ENCODE data around the gene MMP20. TPM values are rescaled to one million over a fixed set of nuclear protein-coding genes. Genes with fewer than 3 reads are reported as not detected.

The MMP20 gene
- total and polyA plus RNA-seq, 2 donors (not counting 1 experiment from before 2014, with no cell fraction given) = not detected

- no CpG with 5 or more reads among the region's 1 CpG for WGBS (ENCODE audit: insufficient coverage)
- Histone ChIP-seq H3K27me3 (replicated peaks in 1 of 4; ENCODE audit: control extremely low read depth in 1 of 4, control insufficient read depth in 3 of 4, insufficient read depth in 4 of 4, low read length in 3 of 4) (no peaks in the 10 kb centered on the region), H3K4me2 (replicated peaks; ENCODE audit: low read depth, low read length, poor library complexity, severe bottlenecking) (no peak overlapping the region), H3K79me2 (ENCODE audit: control insufficient read depth, insufficient read depth, low read length) (no peaks in the 10 kb centered on the region), H3K9ac (ENCODE audit: low read length) (no peak overlapping the region), H3K9me3 (ENCODE audit: control extremely low read depth in 1 of 3, control insufficient read depth in 2 of 3, insufficient read depth in 1 of 3, low read length in 2 of 3) (no peaks in the 10 kb centered on the region), H2AFZ (ENCODE audit: insufficient read depth, low read depth, low read length, poor library complexity, severe bottlenecking) (no peak overlapping the region), H3K4me3 (ENCODE audit: control extremely low read depth in 1 of 5, extremely low read depth in 1 of 5, insufficient read depth in 1 of 5, low read depth in 2 of 5, low read length in 4 of 5) (no peak overlapping the region), H3K36me3 (replicated peaks in 1 of 2; ENCODE audit: control extremely low read depth in 1 of 2, control insufficient read depth in 1 of 2, extremely low read depth in 1 of 2, insufficient read depth in 2 of 2, low read length in 1 of 2) (no peaks in the 10 kb centered on the region), H4K20me1 (ENCODE audit: control insufficient read depth, insufficient read depth, low read length, poor library complexity, severe bottlenecking) (no peaks in the 10 kb centered on the region), H3K27ac (ENCODE audit: low read length in 2 of 2) (no peak overlapping the region), H3K4me1 (ENCODE audit: control insufficient read depth in 2 of 2, insufficient read depth in 2 of 2, low read length in 2 of 2) (peaks cover 9 to 10% of the 10 kb centered on the region in 2 donors)
- intact Hi-C loops (cut with micrococcal nuclease) = no loop called here
- peaks cover 18% of the 10 kb centered on the region for H3K4me1 Mint-ChIP-seq
- ATAC-seq (ENCODE audit: low read depth) = no peak
- POLR2A ChIA-PET = no interaction called here
- DNase-seq = no peak
- no peak overlapping the region for H3K27ac Mint-ChIP-seq
- CTCF ChIA-PET = interaction anchor here (1.6 kb wide), 1 partner anchor 86 kb away, joined by 6 read pairs; no protein-coding TSS in a partner anchor
- no peaks in the 10 kb centered on the region for H3K9me3 Mint-ChIP-seq (ENCODE audit: insufficient read depth)
- TF ChIP-seq EZH2 (IDR thresholded peaks at IDR 0.05; ENCODE audit: borderline replicate concordance, insufficient read depth, low read depth, low read length, poor library complexity, severe bottlenecking) (no peak), CTCF (IDR thresholded peaks at IDR 0.05) (no peak)
- H3K4me3 Mint-ChIP-seq = no peak overlapping the region
- no peaks in the 10 kb centered on the region for H3K27me3 Mint-ChIP-seq
Measured at GRCh38 chr11:102527041-102527440, 98.1 kb downstream of the MMP20 start.

Other genes with a start within 250 kb of the MMP20 start
- gene TMEM123, start 172.6 kb downstream of the MMP20 start, total RNA-seq = 386 and 422 TPM in 2 replicates
- gene TMEM123, start 172.6 kb downstream of the MMP20 start, polyA plus RNA-seq = 36.7 and 58.4 TPM in 2 replicates
- not detected in 2 replicates for gene MMP7, start 94.6 kb downstream of the MMP20 start, total RNA-seq
- gene MMP7, start 94.6 kb downstream of the MMP20 start, polyA plus RNA-seq = not detected in 2 replicates
- not detected in 2 replicates for gene MMP27, start 80.4 kb upstream of the MMP20 start, total RNA-seq
- gene MMP27, start 80.4 kb upstream of the MMP20 start, polyA plus RNA-seq = not detected in 2 replicates
- not detected in 2 replicates for gene MMP8, start 99.6 kb upstream of the MMP20 start, total RNA-seq
- not detected in 2 replicates for gene MMP8, start 99.6 kb upstream of the MMP20 start, polyA plus RNA-seq
- gene MMP10, start 155.3 kb upstream of the MMP20 start, total RNA-seq = not detected in 2 replicates
- not detected in 2 replicates for gene MMP10, start 155.3 kb upstream of the MMP20 start, polyA plus RNA-seq
- not detected in 2 replicates for gene MMP1, start 172.8 kb upstream of the MMP20 start, total RNA-seq
- not detected in 2 replicates for gene MMP1, start 172.8 kb upstream of the MMP20 start, polyA plus RNA-seq
- gene MMP3, start 218.3 kb upstream of the MMP20 start, total RNA-seq = not detected in 2 replicates
- not detected in 2 replicates for gene MMP3, start 218.3 kb upstream of the MMP20 start, polyA plus RNA-seq
- not detected in 2 replicates for gene MMP12, start 249.7 kb upstream of the MMP20 start, total RNA-seq
- not detected in 2 replicates for gene MMP12, start 249.7 kb upstream of the MMP20 start, polyA plus RNA-seq